HG03135 (cell line): ENCODE data around the gene KRTAP4-12.
"Not testable (repeated sequence)": the region's sequence is repeated elsewhere in the genome, so short reads cannot be mapped to it uniquely, and the experiment has no call there.

ENCODE experiments used
- ATAC-seq: cut with Tn5 transposase; IDR thresholded peaks from one replicate; pipeline ENCODE4 v1.9.1; 2021; ENCODE audit warnings: mild to moderate bottlenecking, moderate library complexity; ENCODE audit not compliant: unreplicated experiment

KRTAP4-12 gene

GRCh38 chr17:41098042-41098441, 25.9 kb downstream of the KRTAP4-12 start, which contains the start of gene KRTAP4-8:
TSS of gene KRTAP4-8 (minus strand) at chr17:41098142. CDS start at chr17:41098084, 58 bp downstream.
- ATAC-seq = no peak

DNA sequence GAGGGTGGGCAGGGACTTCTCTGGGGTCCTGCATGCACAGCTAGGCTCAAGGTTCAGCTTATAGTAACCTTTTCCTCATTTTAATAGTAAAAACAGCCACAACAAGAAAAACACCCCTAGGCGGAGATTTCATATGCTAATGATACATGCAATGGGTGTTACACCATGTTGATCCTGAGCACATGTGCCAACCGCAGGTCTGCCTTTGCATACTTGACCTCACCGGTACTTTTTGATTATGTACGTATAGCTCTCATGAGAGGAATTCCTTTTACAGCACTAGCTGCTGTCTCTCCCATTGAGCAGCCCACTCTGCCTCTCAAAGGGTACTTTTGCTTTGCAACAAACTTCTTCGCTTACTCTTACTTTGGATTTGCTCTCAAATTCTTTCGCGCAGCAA, 27.9 kb downstream of the KRTAP4-12 start:
- no peak for ATAC-seq

DNA sequence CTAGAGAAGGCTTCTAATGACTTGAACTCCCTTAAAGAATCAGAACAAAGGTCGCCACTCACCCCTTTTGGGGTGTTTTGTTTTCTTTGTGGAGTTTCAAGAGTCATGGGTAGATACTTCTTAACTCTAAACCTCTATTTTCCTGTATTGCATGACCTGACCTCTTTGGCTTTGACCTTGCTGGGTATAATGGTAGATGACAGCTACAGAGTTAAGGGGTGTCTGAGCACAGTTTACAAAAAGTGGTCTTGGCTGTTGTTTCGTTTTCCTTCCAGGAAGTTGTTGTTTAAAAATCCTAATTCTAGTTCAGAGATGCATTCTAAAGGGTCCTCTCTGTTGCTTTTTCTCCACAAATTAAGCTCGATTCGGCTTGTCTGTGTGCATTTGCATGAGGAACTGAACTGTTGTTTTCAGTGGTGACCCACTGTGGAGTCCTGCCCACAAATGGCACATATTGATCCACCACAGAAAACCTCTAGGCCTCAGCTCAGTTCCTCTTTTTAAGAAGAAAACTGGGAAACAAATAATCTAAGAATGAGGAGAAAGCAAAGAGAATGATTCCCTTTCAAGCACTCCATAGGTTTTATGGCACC, 35.1 kb downstream of the KRTAP4-12 start:
- not testable (repeated sequence) for ATAC-seq

- ATAC-seq = not testable (repeated sequence)
Measured at GRCh38 chr17:41084100-41084856, 39.7 kb downstream of the KRTAP4-12 start, which contains the start of gene KRTAP4-7. TSS of gene KRTAP4-7 (plus strand) at chr17:41084150. CDS start at chr17:41084207, 57 bp downstream.

DNA sequence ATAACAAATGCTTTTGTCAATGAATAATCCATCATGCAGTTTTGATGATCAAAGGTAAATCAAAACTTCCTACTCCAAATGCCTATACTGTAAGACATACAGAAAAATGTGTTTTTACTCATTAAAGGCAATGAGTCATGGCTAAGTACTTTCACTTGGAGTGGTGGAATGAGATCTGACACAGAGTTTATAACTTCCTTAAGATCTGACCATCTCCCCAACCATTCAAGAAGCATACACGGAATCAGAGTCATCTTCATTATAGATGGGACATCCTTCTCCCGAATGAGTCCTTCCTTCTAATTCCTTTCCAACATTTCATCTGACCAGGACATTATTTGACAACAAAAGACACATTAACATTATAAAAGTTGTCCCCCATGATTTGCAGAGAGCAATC, 40.6 kb downstream of the KRTAP4-12 start:
- not testable (repeated sequence) for ATAC-seq

DNA sequence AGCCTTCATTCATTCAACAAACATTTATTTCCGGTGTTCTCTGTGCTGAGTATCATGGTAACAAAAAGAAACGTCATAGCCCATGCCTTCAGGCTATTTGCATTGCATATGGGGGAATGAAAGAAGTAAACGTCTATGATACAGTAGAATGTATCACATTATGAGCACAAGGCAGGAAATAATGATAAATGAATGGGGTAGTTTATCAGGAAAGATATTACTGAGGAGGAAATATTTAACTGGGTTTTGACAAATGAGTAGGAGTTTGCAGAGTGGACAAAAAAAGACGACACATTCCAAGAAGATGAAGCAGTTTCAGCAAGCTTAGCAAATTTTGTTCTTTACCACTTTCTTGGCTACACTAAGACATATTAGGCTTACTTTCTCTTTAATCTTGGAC, 41.4 kb downstream of the KRTAP4-12 start:
- ATAC-seq = no peak

DNA sequence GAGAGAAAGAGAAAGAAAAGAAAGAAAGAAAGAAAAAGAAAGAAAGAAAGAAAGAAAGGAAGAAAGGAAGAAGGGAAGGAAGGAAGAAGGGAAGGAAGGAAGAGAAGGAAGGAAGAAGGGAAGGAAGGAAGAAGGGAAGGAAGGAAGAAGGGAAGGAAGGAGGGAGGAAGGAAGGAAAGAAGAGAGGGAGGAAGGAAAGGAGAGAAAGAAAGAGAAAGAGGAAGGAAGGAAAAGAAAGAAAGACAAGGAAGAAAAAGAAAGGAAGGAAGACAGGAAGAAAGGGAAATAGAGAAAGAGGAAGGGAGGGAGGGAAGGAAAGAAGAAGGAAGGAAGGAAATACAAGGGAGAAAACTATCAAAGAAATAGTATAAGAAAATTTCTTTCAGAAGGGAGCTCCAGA, 47.2 kb downstream of the KRTAP4-12 start:
- no peak for ATAC-seq

GRCh38 chr17:41073676-41074075, 50.3 kb downstream of the KRTAP4-12 start:
- ATAC-seq = no peak
